IMR-90 (cell line): Measurements from ENCODE around the gene FFAR3. TPM values are rescaled to one million over a fixed set of nuclear protein-coding genes. Genes with fewer than 3 reads are reported as not detected.
"Not testable (repeated sequence)": the region's sequence is repeated elsewhere in the genome, so short reads cannot be mapped to it uniquely, and the experiment has no call there.

ENCODE experiments used
- ATAC-seq: fragments of 200-7000 bp; cut with Tn5 transposase; 2 replicates; pipeline ENCODE4 v1.9.1; 2020; ENCODE audit warnings: low read depth, mild to moderate bottlenecking, moderate library complexity
- BruUV-seq: library from RNA; stranded (reverse); fragments of 400-500 nt; replicated peaks from 2 replicates; lab custom pipeline; 2021; lab: Mats Ljungman, UMichigan
- CTCF ChIA-PET: fragments of 300-600 bp; formaldehyde crosslinking; extraction: SDS; loops from one replicate; lab custom pipeline; 2021; ENCODE audit warnings: antibody characterized with exemption; lab: Yijun Ruan, JAX
- POLR2A ChIA-PET: fragments of 300-600 bp; sonication (Branson Sonifier 250); formaldehyde crosslinking; loops from one replicate; lab custom pipeline; 2022; ENCODE audit warnings: antibody characterized with exemption; ENCODE audit not compliant: unreplicated experiment; lab: Charles Lee
- DNase-seq: peaks from one replicate; pipeline ENCODE4 v3.0.0; 2013
- H2AFZ ChIP-seq: replicated peaks from 2 replicates; pipeline ENCODE3; 2013; ENCODE audit warnings: low read length, mild to moderate bottlenecking; ENCODE audit not compliant: poor library complexity
- H2AK5ac ChIP-seq: 2 replicates; pipeline ENCODE4 v1.6.1; 2013; ENCODE audit warnings: low read depth, low read length, inconsistent platforms
- H2AK9ac ChIP-seq: replicated peaks from 2 replicates; pipeline ENCODE3; 2013; ENCODE audit warnings: mild to moderate bottlenecking, low read depth, low read length, moderate library complexity; ENCODE audit not compliant: poor library complexity
- H2BK120ac ChIP-seq: 2 replicates; pipeline ENCODE4 v1.6.1; 2013; ENCODE audit warnings: low read depth, low read length, inconsistent platforms
- H2BK15ac ChIP-seq: 3 replicates; pipeline ENCODE4 v1.6.1; 2013; ENCODE audit warnings: low read depth, low read length, inconsistent platforms
- H2BK20ac ChIP-seq: 2 replicates; pipeline ENCODE4 v1.6.1; 2013; ENCODE audit warnings: low read depth, mild to moderate bottlenecking, inconsistent platforms, low read length, moderate library complexity
- H2BK5ac ChIP-seq: 2 replicates; pipeline ENCODE4 v1.6.1; 2013; ENCODE audit warnings: mild to moderate bottlenecking, low read depth, low read length, inconsistent platforms; ENCODE audit not compliant: poor library complexity, severe bottlenecking
- H3K14ac ChIP-seq: replicated peaks from 2 replicates; pipeline ENCODE4 v1.6.1; 2013; ENCODE audit warnings: low read depth, low read length, inconsistent platforms
- H3K18ac ChIP-seq: 2 replicates; pipeline ENCODE4 v1.6.1; 2013; ENCODE audit warnings: low read depth, low read length, control low read depth
- H3K23ac ChIP-seq: 2 replicates; pipeline ENCODE4 v1.6.1; 2013; ENCODE audit warnings: low read depth, low read length, inconsistent platforms
- H3K27ac ChIP-seq: 2 replicates; pipeline ENCODE4 v1.5.1; 2013; ENCODE audit warnings: mild to moderate bottlenecking, control low read depth, low read length; ENCODE audit not compliant: insufficient read depth
- H3K27me3 ChIP-seq: 2 replicates; pipeline ENCODE4 v1.6.1; 2013; ENCODE audit warnings: low read length; ENCODE audit not compliant: control insufficient read depth, insufficient read depth
- H3K36me3 ChIP-seq: 2 replicates; pipeline ENCODE4 v1.6.1; 2013; ENCODE audit warnings: low read length, mixed read lengths; ENCODE audit not compliant: control insufficient read depth, insufficient read depth
- H3K4ac ChIP-seq: 2 replicates; pipeline ENCODE4 v1.6.1; 2013; ENCODE audit warnings: low read depth, low read length, inconsistent platforms
- H3K4me1 ChIP-seq: 2 replicates; pipeline ENCODE4 v1.6.1; 2013; ENCODE audit warnings: low read length, mixed read lengths; ENCODE audit not compliant: control insufficient read depth, insufficient read depth
- H3K4me2 ChIP-seq: 2 replicates; pipeline ENCODE4 v1.6.1; 2013; ENCODE audit warnings: low read depth, mild to moderate bottlenecking, control low read depth, low read length, moderate library complexity
- H3K4me3 ChIP-seq: 2 replicates; pipeline ENCODE4 v1.5.1; 2013; ENCODE audit warnings: low read depth, mild to moderate bottlenecking, control low read depth, low read length, moderate library complexity; ENCODE audit not compliant: insufficient read depth
- H3K56ac ChIP-seq: 2 replicates; pipeline ENCODE4 v1.6.1; 2013; ENCODE audit warnings: low read length, inconsistent platforms; ENCODE audit not compliant: insufficient read depth; ENCODE audit errors: extremely low read depth
- H3K79me1 ChIP-seq, 2 experiments: 2 replicates each; pipeline ENCODE4 v1.6.1; 2013; ENCODE audit warnings: low read length in 2 of 2, inconsistent platforms in 1 of 2, low read depth in 1 of 2
- H3K9ac ChIP-seq: 2 replicates; pipeline ENCODE4 v1.6.1; 2013; ENCODE audit warnings: low read depth, low read length, control low read depth
- H3K9me1 ChIP-seq: 2 replicates; pipeline ENCODE4 v1.6.1; 2013; ENCODE audit warnings: low read length, inconsistent platforms; ENCODE audit not compliant: insufficient read depth
- H3K9me3 ChIP-seq: 2 replicates; pipeline ENCODE4 v1.6.1; 2013; ENCODE audit warnings: low read length; ENCODE audit not compliant: control insufficient read depth, insufficient read depth
- H4K20me1 ChIP-seq: 2 replicates; pipeline ENCODE4 v1.6.1; 2013; ENCODE audit warnings: low read length, inconsistent platforms; ENCODE audit not compliant: insufficient read depth
- H4K5ac ChIP-seq: 2 replicates; pipeline ENCODE4 v1.6.1; 2013; ENCODE audit warnings: mild to moderate bottlenecking, low read depth, low read length, control low read depth
- H4K8ac ChIP-seq, 2 experiments: 2 replicates each; pipeline ENCODE4 v1.6.1; 2013; ENCODE audit warnings: low read depth in 2 of 2, low read length in 2 of 2, control low read depth in 1 of 2, inconsistent platforms in 1 of 2
- H4K91ac ChIP-seq: 2 replicates; pipeline ENCODE4 v1.6.1; 2013; ENCODE audit warnings: low read depth, low read length, inconsistent platforms; ENCODE audit not compliant: insufficient read depth
- dilution Hi-C: fragments of 300-500 bp; cut with HindIII; formaldehyde crosslinking; loops from one replicate; pipeline ENCODE4 v1.14.3; 2018; ENCODE audit warnings: low sequenced_read_pairs; ENCODE audit not compliant: unreplicated experiment
- in situ Hi-C: fragments of 300-500 bp; cut with MboI; formaldehyde crosslinking; loops from 3 replicates; pipeline ENCODE4 v1.14.3; 2019; ENCODE audit warnings: low sequenced_read_pairs, inconsistent platforms, mixed read lengths
- intact Hi-C: fragments of 100-400 bp; cut with micrococcal nuclease; formaldehyde crosslinking; loops from 2 replicates; pipeline ENCODE4 v1.10.0; 2022
- polyA plus RNA-seq, 3 experiments: library from polyadenylated mRNA; depleted of rRNA; stranded (reverse); fragments of >200 nt; gene quantifications; 2 replicates each; pipeline ENCODE4 v1.2.3, GENCODE V29; 2012; ENCODE audit warnings: low replicate concordance in 1 of 3
- total RNA-seq: library from RNA; depleted of rRNA; stranded (reverse); fragments of >200 nt; gene quantifications from 2 replicates; pipeline ENCODE4 v1.2.3, GENCODE V29; 2012

The FFAR3 gene
- total and polyA plus RNA-seq, 2 of the 4 experiments (the other 2 are of a cell fraction): not detected

- H4K91ac ChIP-seq, BruUV-seq, H2BK20ac ChIP-seq, H3K36me3 ChIP-seq, H3K14ac ChIP-seq, H3K79me1 ChIP-seq, DNase-seq, H3K27ac ChIP-seq, H2BK5ac ChIP-seq, POLR2A ChIA-PET, H2AFZ ChIP-seq, H2BK15ac ChIP-seq, H3K4ac ChIP-seq, CTCF ChIA-PET, H2AK9ac ChIP-seq, H3K9me3 ChIP-seq, H3K27me3 ChIP-seq, dilution Hi-C loops, H4K20me1 ChIP-seq, H3K4me1 ChIP-seq, H3K4me2 ChIP-seq, H3K56ac ChIP-seq, H4K8ac ChIP-seq, H3K9me1 ChIP-seq, H2BK120ac ChIP-seq, H2AK5ac ChIP-seq, H3K18ac ChIP-seq, H3K9ac ChIP-seq, intact Hi-C loops, H4K5ac ChIP-seq, in situ Hi-C loops, H3K23ac ChIP-seq, H3K4me3 ChIP-seq, ATAC-seq: not testable (repeated sequence)
These were observed 15.8 kb downstream of the FFAR3 start for GRCh38 chr19:35374031-35374430.
